HG03066 (cell line): ENCODE measurements around the gene C11orf16.
"Not testable (repeated sequence)": the region's sequence is repeated elsewhere in the genome, so short reads cannot be mapped to it uniquely, and the experiment has no call there.

Experiments
- ATAC-seq: cut with Tn5 transposase; IDR thresholded peaks from one replicate; pipeline ENCODE4 v1.9.1; 2021; ENCODE audit warnings: low read depth; ENCODE audit not compliant: unreplicated experiment

The C11orf16 gene

GRCh38 chr11:8937659-8938058 lies 4.9 kb upstream of the C11orf16 start:
- ATAC-seq = no peak

DNA sequence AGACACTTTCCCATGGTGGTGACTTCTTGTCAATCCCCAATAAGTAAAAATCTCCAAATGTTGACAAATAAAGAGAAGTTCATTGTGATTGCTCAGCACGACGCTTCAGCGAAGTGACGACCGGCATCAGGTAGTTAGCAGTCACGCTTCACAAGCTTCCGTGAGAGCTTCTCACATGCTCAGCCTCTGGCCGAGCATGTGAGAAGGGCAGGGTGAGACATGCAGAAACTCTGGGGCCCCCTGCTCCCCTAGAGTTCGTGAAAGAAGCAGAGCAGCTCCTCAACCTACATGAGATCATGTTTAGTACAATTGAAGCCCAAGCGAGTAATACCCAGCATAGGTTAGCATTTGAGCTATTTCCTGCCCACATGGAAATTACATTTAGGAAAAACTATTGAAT lies 4.4 kb upstream of the C11orf16 start:
- no peak for ATAC-seq

- not testable (repeated sequence) for ATAC-seq
Measured at GRCh38 chr11:8935789-8936188, 3.0 kb upstream of the C11orf16 start.

- ATAC-seq = no peak
Measured at GRCh38 chr11:8934742-8935488, 2.2 kb upstream of the C11orf16 start.

GRCh38 chr11:8933931-8934330 lies 1.2 kb upstream of the C11orf16 start:
- no peak for ATAC-seq

GRCh38 chr11:8930456-8931175 lies 2.1 kb downstream of the C11orf16 start:
- ATAC-seq = no peak

DNA sequence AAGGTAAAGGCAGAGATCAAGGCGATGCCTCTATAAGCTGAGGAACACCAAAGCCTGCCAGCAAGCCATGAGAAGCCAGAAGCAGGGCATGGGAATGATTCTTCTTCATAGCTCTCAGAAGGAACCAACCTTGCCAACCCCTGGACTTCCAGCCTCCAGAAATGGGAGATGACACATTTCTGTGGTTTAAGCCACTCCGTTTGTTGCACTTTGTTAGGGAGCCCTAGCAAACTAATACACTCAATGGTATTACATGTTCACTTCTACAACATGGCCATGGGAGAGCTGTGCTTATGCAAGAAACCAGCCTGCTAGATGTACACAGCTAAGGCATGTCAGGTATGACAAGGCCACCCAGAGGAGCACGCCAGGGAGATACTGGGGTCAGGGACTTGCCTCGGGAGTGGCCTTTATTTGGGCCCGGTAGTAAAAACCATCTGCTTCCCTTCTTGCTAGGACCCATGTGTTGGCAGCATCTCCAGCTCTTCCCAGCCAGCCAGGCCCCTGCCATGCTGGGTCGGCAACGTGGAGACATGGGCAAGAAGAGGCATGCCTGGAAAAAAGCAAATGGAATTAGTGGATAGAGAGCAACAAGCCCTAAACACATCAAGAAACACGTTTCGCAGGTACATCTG lies 3.6 kb downstream of the C11orf16 start:
- ATAC-seq = no peak

GRCh38 chr11:8928205-8928604 lies 4.5 kb downstream of the C11orf16 start:
- no peak for ATAC-seq

GRCh38 chr11:8927233-8927632 lies 5.5 kb downstream of the C11orf16 start:
- no peak for ATAC-seq

DNA sequence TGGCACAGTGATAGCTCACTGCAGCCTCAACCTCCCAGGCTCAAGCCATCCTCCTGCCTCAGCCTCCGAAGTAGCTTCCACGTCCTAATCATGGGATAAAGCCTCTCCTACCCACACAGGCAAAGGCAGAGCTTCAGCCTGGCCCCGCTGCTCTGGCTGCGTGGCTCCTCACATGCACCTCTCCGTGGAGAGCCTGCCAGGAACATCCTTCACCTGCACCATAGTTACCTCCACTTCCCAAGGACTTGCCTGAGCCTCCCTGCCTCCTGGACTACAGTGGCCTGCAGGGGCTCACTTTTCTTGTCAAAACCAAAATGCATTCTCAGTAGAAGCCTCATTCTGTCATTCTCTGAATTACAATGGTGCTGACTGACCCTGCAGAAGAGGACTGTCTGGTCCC lies 6.5 kb downstream of the C11orf16 start:
- ATAC-seq = no peak

- ATAC-seq = no peak
Measured at GRCh38 chr11:8925711-8926110, 7.0 kb downstream of the C11orf16 start.

DNA sequence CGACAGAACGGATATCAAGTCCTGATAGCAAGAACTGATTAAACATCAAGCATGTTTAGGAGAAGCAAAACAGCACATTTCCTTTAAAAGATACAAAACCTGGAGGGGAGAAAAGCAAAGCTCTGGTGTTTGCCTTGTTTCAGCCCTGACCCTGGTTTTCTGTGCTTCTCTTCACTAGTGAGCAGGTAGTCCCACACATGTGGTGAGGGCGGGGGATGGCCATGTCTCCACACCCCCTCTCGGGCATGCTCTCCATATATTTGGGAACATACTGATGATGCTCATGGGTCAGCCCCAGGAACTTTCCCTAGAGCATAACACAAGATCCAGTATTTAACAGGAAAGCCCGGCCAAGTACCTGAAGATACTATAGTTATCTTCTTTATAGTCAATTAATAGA lies 10.1 kb downstream of the C11orf16 start:
- ATAC-seq = no peak

DNA sequence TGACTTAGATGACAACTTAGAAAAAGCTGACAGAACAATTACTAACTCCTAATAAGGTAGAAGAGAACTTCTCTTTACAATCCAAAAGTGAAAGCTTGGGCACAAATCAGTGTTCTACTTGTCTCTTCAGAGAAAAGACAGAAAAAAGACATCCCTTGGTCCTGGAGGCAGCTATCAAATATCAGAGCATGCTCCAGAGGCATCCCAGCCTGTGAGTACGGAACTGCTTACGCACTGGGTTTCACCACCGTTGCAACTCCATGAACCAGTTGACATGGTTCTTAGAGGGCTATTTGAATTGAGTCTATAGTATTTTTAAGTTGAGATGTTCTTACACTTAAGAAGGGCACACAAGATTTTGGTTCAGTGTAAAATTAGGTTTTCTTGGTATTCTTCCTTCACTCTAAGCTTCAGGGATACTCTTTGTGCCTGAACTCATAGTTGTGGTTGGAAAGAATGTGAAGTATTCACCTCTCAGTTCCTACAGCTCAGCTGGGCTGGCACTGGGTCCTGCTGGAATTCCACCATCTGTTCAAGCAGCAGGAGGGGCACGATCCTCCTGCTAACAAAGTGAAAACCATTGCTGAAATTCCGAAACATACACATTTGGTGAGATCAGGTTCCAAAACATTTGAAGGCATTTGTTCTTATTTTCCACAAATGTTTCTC lies 15.5 kb downstream of the C11orf16 start:
- no peak for ATAC-seq

DNA sequence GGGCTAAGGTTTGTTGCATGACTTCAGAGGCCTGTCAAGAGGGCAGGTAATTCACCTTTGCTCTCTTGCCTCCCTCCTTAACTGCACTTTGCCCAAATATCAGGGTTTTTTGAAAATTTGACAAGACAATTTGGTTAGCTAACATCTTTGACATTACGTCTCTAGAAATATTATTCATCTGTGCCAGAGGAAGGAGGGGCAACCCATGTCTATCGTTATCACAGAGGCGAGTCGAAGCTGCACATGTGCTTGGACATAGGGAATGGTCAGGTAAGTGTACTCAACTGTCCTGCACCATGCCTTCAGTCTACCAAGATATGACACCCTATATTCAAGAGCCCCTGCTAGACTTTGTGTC lies 18.1 kb downstream of the C11orf16 start:
- no peak for ATAC-seq

DNA sequence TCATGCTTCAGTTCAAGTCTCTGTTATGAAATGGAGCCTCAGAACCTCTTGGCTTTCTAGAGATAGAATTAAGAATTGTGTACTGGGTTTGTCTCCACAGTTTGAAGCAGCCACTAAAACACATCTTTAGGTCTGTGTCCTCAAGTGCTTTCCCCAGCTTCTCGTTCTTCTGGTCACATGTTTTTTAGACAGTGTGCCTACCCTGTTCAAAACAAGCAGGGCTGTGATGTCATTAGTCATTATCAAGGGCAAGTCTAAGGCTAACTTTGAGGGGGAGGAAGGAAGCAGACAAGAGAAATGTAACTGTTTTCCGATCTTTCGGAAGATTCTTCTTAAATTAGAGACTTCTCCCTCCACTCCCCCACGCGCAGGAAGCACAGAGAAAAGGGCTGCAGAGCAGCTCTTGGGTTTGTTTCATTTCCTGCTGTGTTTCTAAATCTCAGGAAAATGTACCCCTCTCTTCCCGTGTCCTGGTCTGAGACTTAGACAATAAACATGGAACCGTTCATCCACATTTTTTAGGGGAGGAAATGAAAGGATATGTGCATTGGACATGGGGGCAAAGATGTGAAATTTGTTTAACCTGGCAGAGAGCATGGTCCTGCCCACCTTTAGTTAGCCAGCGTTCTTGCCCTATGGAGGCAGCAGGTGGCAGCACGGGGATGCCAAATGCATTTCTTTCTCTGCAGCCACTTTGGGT lies 18.6 kb downstream of the C11orf16 start:
- no peak for ATAC-seq

DNA sequence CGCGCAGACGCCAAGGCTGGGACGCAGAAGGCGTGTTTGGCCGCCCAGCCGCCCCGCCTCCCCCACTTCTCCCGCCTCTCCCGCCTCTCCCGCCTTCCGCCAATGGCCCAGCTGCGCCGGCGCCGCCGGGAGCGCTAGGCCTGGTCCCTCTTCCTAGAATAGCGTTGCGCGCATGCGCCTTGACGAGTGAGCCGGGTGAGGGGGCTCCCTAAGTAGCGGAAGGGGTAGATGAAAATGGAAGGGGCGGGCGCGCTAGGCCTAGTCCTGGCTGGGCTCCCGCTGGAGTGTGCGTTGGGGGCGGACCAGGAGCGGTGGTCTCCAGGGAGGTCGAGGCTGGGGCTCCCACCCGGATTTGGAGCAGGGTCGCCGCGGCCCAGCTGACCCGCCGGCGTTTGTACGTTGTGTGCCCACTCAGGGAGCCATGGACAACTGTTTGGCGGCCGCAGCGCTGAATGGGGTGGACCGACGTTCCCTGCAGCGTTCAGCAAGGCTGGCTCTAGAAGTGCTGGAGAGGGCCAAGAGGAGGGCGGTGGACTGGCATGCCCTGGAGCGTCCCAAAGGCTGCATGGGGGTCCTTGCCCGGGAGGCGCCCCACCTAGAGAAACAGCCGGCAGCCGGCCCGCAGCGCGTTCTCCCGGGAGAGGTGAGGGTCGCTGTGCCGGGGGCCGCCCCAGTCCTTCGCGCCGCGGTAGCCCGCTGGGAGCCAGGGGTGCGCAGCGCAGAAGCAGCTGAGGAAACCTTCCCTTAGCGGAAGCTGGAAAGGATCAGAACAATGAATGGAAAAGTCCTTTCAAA lies 21.5 kb downstream of the C11orf16 start, which contains the start of gene AKIP1:
AKIP1 (plus strand) TSS at position 161 of the 795 bp plus-strand sequence; CDS start at position 422, 261 bp downstream.
- ATAC-seq = peak; percentile 64

DNA sequence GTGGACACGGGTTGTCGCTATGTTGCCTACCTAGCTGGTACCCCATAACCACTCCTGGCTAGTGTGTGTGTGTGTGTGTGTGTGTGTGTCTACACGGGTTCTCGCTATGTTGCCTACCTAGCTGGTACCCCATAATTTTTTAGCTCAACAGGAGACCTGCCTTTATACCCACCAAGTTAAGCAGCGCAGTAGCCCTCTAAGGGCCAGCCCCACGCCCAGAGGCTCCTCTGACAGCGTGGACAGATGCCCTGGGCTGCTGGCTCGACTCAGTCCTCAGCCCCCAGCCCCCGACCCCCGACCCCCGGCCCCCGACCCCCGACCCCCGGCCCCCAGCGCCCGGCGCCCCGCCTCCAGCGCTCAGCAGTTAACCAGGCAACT lies 22.1 kb downstream of the C11orf16 start:
- peak; percentile 14 for ATAC-seq

GRCh38 chr11:8908099-8908498 lies 24.6 kb downstream of the C11orf16 start:
- ATAC-seq = no peak

GRCh38 chr11:8907116-8907515 lies 25.6 kb downstream of the C11orf16 start:
- no peak for ATAC-seq
